Measurements from ENCODE around the gene TTYH2.

GRCh38 chr17:74227271-74228080, 14.1 kb downstream of the TTYH2 start:
- TF ChIP-seq EZH2 (IDR thresholded peaks at IDR 0.05; ENCODE audit: low read depth, unreplicated experiment) = no peak
- TF ChIP-seq CTCF (conservative IDR thresholded peaks at IDR 0.05; ENCODE audit: low read depth in 2 of 2) = no peak
- no peak for TF ChIP-seq EZH2phosphoT487 (IDR thresholded peaks at IDR 0.05; ENCODE audit: unreplicated experiment)
- no peak for TF ChIP-seq POLR2AphosphoS5 (IDR thresholded peaks at IDR 0.05; ENCODE audit: low read depth)
